Activated T-cell treated with anti-CD3 and anti-CD28 coated beads for 48 hours (primary cell): Measurements from ENCODE around the gene C7orf33.
"Not testable (repeated sequence)": the region's sequence is repeated elsewhere in the genome, so short reads cannot be mapped to it uniquely, and the experiment has no call there.

Source experiments
- DNase-seq: peaks from one replicate; pipeline ENCODE4 v3.0.0-alpha.2; 2020; ENCODE audit warnings: low read depth

The C7orf33 gene

GRCh38 chr7:148580446-148580845 lies 10.1 kb upstream of the C7orf33 start:
- no peak for DNase-seq

GRCh38 chr7:148581624-148582023 lies 8.9 kb upstream of the C7orf33 start:
- no peak for DNase-seq

GRCh38 chr7:148584154-148584827 lies 6.3 kb upstream of the C7orf33 start:
- DNase-seq = no peak

DNA sequence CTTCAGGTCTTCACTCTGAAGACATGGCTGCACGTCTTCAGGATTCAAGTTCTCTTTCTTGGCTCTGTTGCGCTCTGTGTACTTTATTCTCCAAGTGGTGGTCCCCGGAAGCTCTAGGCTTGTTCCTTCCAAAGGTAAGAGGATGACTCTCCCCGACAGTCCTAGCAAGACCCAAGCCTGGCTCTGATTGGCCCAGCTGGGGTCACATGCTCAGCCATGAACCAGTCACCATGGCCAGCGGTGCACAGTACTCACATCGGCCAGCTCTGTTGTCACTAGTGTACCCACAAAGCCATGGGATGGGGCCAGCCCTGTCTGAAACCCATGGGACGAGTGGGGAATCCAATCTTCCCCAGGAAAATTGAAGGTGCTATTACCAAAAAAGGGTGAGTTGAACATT lies 5.2 kb upstream of the C7orf33 start:
- no peak for DNase-seq

DNA sequence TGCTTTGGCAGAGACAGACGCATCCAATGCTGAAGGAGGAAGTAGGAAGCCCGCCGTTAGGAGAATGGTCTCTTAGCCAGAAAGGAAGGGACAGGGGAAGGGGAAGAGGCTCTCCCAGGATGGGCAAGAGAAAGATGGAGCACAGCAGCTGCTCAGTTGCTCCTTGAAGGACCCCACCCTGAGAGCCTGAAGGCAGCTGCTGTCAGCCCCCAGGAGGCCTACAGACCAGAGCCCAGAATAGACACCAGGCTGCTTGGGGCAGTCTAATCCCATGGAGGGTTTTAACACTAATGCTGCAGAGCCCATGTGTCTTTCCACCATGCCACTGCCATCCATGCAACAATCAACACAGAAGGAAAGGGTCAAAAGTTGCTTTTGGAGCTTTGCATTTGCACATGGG lies 3.5 kb upstream of the C7orf33 start:
- DNase-seq = no peak

GRCh38 chr7:148588168-148588567 lies 2.4 kb upstream of the C7orf33 start:
- no peak for DNase-seq

GRCh38 chr7:148588670-148589131 lies 1.9 kb upstream of the C7orf33 start:
- no peak for DNase-seq

DNA sequence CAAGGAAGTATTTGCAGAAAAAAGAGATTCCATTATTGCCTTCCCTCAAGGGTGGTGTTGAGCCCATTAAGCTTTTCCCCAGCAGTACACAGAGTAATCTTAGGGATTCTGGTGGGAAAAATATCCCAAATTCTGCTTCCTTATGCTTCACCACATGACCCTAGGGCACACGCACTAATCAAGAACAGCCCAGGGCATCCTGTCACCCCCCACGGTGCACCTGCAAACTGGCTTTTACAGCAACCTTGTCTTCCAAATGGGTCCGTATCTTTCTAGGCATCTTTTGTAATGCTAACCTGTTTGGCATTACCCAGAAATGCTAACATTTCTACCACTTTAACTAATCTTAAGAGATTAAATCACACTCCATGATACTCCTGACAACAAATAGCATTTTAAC lies 926 bp upstream of the C7orf33 start:
- no peak for DNase-seq

DNA sequence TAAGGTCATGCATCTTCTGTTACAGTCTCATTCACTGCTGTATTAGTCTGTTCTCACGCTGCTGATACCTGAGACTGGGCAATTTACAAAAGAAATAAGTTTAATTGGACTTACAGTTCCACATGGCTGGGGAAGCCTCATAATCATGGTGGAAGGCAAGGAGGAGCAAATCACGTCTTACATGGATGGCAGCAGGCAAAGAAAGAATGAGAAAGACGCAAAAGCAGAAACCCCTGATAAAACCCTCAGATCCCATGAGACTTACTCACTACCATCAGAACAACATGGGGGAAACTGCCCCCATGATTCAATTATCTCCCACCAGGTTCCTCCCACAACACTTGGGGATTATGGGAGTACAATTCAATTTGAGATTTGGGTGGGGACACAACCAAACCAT lies 5.8 kb downstream of the C7orf33 start:
- DNase-seq = not testable (repeated sequence)

DNA sequence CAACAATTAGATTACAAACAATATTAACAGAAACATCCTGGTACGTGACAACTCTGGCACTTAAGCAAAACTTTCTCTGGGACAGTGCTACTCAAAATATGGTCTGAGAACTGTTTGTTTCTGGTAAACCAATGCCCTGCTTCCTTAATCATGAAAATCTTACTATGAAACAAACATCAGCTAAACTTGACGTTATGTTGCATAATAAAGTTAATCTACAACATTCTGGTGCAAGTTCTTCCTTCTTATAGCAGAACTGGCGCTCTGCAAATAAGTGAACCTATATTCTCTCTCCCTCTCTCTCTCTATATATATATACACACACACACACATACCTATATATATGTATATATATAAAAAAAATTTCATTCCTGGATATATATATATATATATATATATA lies 7.8 kb downstream of the C7orf33 start:
- no peak for DNase-seq

- no peak for DNase-seq
These were observed 14.8 kb downstream of the C7orf33 start for GRCh38 chr7:148605350-148605749.

GRCh38 chr7:148607151-148607661 lies 16.6 kb downstream of the C7orf33 start:
- DNase-seq = no peak

- no peak for DNase-seq
These were observed 18.6 kb downstream of the C7orf33 start for GRCh38 chr7:148609045-148609725.

GRCh38 chr7:148611692-148612091 lies 21.1 kb downstream of the C7orf33 start:
- DNase-seq = no peak

DNA sequence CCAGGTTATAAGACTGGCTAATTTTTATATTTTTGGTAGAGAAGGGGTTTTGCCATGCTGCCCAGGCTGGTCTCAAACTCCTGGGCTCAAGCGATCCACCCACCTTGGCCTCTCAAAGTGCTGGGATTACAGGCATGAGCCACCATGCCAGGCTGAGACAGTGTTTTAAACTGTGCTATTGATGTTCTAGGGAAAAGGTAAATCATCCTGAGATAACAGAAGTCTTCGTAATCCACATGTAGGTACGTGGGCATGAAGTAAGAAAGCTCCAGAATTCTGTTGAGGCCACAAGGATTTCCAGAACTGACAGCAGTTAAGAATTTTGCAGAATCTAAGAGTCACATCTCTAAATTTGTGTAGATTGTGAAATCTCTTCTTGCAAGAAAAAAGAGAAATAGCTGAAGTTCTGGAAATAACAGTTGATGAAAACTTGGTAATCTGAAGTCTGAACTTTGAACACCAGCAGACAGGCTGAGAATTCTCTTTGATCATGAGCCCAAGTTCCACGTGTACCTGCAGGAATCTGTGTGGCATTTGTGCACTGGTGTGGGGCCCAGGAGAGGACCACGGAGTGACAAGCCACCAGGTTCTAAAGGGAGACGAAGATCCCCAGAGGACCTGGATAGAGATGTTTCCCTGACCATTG lies 24.6 kb downstream of the C7orf33 start:
- DNase-seq = no peak

DNA sequence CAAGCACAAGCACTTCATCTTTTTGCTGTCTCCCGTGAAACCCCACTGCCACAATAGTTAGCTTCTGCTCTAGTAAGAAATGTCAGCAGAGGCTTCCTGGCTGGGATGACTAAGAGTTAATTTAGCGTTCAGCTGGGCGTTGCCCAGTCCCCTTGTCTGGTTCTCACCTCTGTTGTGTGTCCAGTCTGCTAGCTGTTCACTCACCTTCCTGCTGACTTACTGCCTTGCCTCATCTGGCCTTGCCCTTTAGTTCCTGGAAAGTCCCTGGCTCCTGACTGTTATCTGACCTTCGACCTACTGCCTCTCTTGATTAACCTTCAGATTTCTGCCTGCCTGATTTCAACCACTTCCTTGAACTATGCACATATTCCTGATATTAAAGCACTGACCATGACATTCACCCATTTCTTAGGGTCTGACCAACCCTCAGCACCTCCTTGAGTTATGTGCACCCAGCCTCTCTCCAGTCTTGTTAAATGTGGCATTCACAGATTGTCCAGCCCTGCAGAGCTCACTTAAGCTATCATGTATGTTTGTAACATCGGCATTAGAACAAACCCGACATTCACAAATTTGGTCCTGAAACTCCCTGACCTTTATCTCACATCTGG lies 30.3 kb downstream of the C7orf33 start:
- no peak for DNase-seq

DNA sequence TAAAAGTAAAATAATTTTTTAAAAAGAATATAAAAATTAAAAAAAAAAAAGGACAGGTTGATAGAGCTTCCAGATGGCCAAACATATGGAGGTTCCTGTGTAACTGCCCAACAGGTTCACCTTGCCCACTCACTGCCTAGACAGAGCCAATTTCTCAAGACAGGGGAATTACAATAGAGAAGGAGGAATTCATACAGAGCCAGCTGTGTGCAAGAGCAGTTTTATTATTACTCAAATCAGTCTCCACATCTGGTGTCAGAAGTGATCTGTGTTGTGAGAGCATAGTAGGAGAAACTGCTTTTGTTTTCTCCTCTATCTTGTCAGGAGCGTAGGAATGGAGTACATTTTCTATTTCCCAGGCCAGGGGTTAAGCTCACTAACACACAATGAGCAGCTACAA lies 31.0 kb downstream of the C7orf33 start:
- no peak for DNase-seq

DNA sequence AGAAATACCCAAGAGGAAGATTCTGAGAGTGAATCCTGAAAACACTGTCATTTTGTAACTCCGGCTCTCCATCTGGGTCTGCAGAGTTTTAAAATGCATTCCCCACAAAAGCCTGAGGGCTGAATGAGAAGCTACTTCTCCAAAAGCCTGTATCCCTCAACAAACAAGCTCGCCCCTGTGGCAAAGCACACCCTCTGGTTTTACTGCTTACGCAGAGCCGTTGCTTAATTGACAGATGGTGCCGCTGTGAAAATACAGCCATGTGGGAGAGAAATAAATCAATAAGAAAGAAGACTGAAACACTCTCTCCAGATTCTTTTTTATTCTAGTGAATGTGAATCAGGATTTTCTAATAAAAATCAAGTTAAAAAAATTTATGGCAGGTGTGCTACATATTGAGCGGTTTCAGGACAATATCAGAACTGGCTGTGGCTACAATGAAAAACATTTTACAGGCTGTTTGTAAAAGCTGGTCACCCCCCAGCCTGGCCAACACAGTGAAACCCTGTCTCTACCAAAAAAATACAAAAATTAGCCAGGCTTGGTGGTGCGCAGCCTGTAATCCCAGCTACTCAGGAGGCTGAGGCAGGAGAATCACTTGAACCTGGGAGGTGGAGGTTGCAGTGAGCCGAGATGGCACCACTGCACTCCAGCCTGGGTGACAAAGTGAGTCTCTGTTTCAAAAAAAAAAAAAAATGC lies 32.5 kb downstream of the C7orf33 start:
- no peak for DNase-seq

- no peak for DNase-seq
These were observed 33.2 kb downstream of the C7orf33 start for GRCh38 chr7:148623586-148624282.

GRCh38 chr7:148624735-148625134 lies 34.2 kb downstream of the C7orf33 start:
- no peak for DNase-seq

GRCh38 chr7:148625342-148625741 lies 34.8 kb downstream of the C7orf33 start:
- no peak for DNase-seq
